AG09309 (cell line): ENCODE measurements around the gene PRMT3.
"Not testable (repeated sequence)": the region's sequence is repeated elsewhere in the genome, so short reads cannot be mapped to it uniquely, and the experiment has no call there.

Experiments used
- DNase-seq: peaks from one replicate; pipeline ENCODE4 v3.0.0-alpha.2; 2010; ENCODE audit warnings: low read depth
- H3K4me3 ChIP-seq: 2 replicates; pipeline ENCODE4 v1.5.1; 2011; ENCODE audit warnings: mild to moderate bottlenecking, low read depth, low read length, moderate library complexity; ENCODE audit not compliant: control insufficient read depth
- CTCF ChIP-seq: IDR thresholded peaks from 2 replicates; pipeline ENCODE4 v1.5.1; 2011; ENCODE audit warnings: mild to moderate bottlenecking, low read depth, low read length, inconsistent platforms; ENCODE audit not compliant: insufficient read depth, control insufficient read depth; ENCODE audit errors: missing control alignments

The PRMT3 gene

GRCh38 chr11:20479513-20479912 lies 92.0 kb downstream of the PRMT3 start:
- TF ChIP-seq CTCF = no peak
- H3K4me3 ChIP-seq = no peak overlapping the region
- no peak for DNase-seq

- no peak for DNase-seq
- H3K4me3 ChIP-seq = no peak overlapping the region
- TF ChIP-seq CTCF = no peak
These were observed 96.4 kb downstream of the PRMT3 start for GRCh38 chr11:20483931-20484330.

- not testable (repeated sequence) for DNase-seq
These were observed 96.9 kb downstream of the PRMT3 start for GRCh38 chr11:20484416-20484815.

GRCh38 chr11:20488352-20488751 lies 100.8 kb downstream of the PRMT3 start:
- H3K4me3 ChIP-seq = no peak overlapping the region
- TF ChIP-seq CTCF = no peak
- no peak for DNase-seq

More at GRCh38 chr11:20484416-20484815, 96.9 kb downstream of the PRMT3 start:
- not testable (repeated sequence) for H3K4me3 ChIP-seq

- no peak overlapping the region for H3K4me3 ChIP-seq
- DNase-seq = no peak
- TF ChIP-seq CTCF = no peak
These were observed 102.4 kb downstream of the PRMT3 start for GRCh38 chr11:20489948-20490347.

- no peak for DNase-seq
- no peak for TF ChIP-seq CTCF
- no peak overlapping the region for H3K4me3 ChIP-seq
These were observed 105.8 kb downstream of the PRMT3 start for GRCh38 chr11:20493340-20493739.

- H3K4me3 ChIP-seq = no peak overlapping the region
- DNase-seq = no peak
- TF ChIP-seq CTCF = no peak
These were observed 109.7 kb downstream of the PRMT3 start for GRCh38 chr11:20497124-20497792.
